Measurements from ENCODE around the gene ABCC9. TPM values are rescaled to one million over a fixed set of nuclear protein-coding genes. Genes with fewer than 3 reads are reported as not detected.

The ABCC9 gene
- total RNA-seq, 1 donor from 2014 or later, result 32.6 TPM

GRCh38 chr12:21825886-21826617 is 115.2 kb downstream of the ABCC9 start:
- no peak overlapping the region for H3K27ac ChIP-seq
- H3K4me1 ChIP-seq, result peaks cover 16% of the 10 kb centered on the region
- no peaks in the 10 kb centered on the region for H3K36me3 ChIP-seq
- no peaks in the 10 kb centered on the region for H3K9me3 ChIP-seq
- no peak for DNase-seq
- H3K4me3 ChIP-seq, result no peak overlapping the region
- intact Hi-C loops (cut with DNase I), result no loop called here
- no peak for TF ChIP-seq CTCF (IDR thresholded peaks at IDR 0.05)
- no peaks in the 10 kb centered on the region for H3K27me3 ChIP-seq
- ATAC-seq, result no peak

GRCh38 chr12:21823581-21823980 is 117.6 kb downstream of the ABCC9 start:
- Histone ChIP-seq H3K36me3 (no peaks in the 10 kb centered on the region), H3K4me1 (peaks cover 24% of the 10 kb centered on the region), H3K4me3 (no peak overlapping the region), H3K9me3 (no peaks in the 10 kb centered on the region), H3K27me3 (no peaks in the 10 kb centered on the region), H3K27ac (no peak overlapping the region)
- ATAC-seq (peak; percentile 35), DNase-seq (peak; percentile 67)
- TF ChIP-seq CTCF (IDR thresholded peaks at IDR 0.05), result no peak
- intact Hi-C loops (cut with DNase I), result no loop called here

GRCh38 chr12:21819678-21820077 is 121.5 kb downstream of the ABCC9 start:
- Histone ChIP-seq H3K36me3 (no peaks in the 10 kb centered on the region), H3K27me3 (no peaks in the 10 kb centered on the region), H3K4me1 (peaks cover 9% of the 10 kb centered on the region), H3K4me3 (no peak overlapping the region), H3K9me3 (no peaks in the 10 kb centered on the region), H3K27ac (no peak overlapping the region)
- no peak for TF ChIP-seq CTCF (IDR thresholded peaks at IDR 0.05)
- DNase-seq (no peak), ATAC-seq (no peak)
- intact Hi-C loops (cut with DNase I), result no loop called here

- H3K36me3 ChIP-seq, result no peaks in the 10 kb centered on the region
- DNase-seq, result no peak
- intact Hi-C loops (cut with DNase I), result no loop called here
Measured at GRCh38 chr12:21819236-21819635, 122.0 kb downstream of the ABCC9 start.

GRCh38 chr12:21818627-21819026 is 122.6 kb downstream of the ABCC9 start:
- TF ChIP-seq CTCF (IDR thresholded peaks at IDR 0.05), result no peak
- Histone ChIP-seq H3K4me3 (no peak overlapping the region), H3K36me3 (no peaks in the 10 kb centered on the region), H3K27ac (no peak overlapping the region), H3K27me3 (no peaks in the 10 kb centered on the region), H3K4me1 (peaks cover 9% of the 10 kb centered on the region), H3K9me3 (no peaks in the 10 kb centered on the region)
- no peak for ATAC-seq
- no peak for DNase-seq
- intact Hi-C loops (cut with DNase I), result no loop called here

More at GRCh38 chr12:21819236-21819635, 122.0 kb downstream of the ABCC9 start:
- peaks cover 9% of the 10 kb centered on the region for H3K4me1 ChIP-seq
- H3K9me3 ChIP-seq, result no peaks in the 10 kb centered on the region
- H3K4me3 ChIP-seq, result no peak overlapping the region
- ATAC-seq, result no peak
- no peak overlapping the region for H3K27ac ChIP-seq
- TF ChIP-seq CTCF (IDR thresholded peaks at IDR 0.05), result no peak
- H3K27me3 ChIP-seq, result no peaks in the 10 kb centered on the region

All from upper lobe of right lung (tissue), 1 donor.